GM19397 (cell line): ENCODE results near the gene PTPRD.
"Not testable (repeated sequence)": the region's sequence is repeated elsewhere in the genome, so short reads cannot be mapped to it uniquely, and the experiment has no call there.

ENCODE experiments used
- ATAC-seq: cut with Tn5 transposase; IDR thresholded peaks from one replicate; pipeline ENCODE4 v1.9.1; 2021; ENCODE audit warnings: mild to moderate bottlenecking, moderate library complexity; ENCODE audit not compliant: unreplicated experiment

Gene PTPRD

DNA sequence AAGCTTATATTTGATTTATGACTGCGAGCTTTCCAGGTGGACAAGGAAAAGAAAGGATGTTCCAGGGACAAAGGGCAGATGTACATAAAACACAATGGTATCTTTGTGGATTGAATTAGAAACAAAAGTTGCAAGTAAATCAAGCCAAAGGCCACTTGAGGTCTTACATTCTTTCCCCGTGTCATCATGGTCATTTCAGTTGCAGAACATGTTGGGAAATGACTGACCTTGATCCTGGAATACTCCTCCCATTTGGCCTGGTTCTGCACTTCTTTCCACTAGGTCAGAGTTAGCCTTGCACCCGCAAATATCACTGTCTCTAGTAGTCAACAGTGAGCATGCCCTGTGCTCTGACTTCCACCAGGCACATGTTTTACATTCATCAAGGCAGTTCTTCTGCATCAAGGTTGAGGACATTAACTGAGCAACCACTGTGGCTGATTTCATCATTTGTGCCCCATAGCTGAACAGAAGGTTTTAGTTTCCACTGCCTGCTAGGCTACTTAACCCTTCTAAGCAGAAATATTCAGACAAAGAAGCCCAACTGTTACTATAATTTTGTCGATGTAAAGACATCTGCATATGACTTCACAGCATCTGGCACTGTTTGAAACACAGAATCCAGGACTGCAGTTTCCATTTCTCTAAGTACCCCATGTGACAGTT is 1651.5 kb downstream of the PTPRD start:
- ATAC-seq = no peak

DNA sequence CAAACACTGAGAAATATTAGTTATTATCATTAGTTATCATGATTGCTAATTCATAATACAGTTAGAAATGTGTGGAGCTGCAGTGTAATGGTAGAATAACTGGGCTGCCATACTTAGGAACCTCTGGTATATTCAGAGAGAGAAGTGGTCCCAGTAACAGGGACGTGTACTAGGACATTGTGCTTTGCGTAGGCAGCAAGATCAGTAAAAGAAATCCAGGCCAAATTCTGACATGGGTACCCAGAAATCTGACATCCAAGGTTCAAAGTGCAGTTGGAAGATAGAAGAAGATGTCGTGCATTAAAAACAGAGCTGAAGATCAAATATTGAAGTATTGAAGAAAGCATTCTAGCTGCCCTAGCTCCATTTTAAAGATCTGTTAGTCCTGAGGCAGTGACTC is 1652.5 kb downstream of the PTPRD start:
- no peak for ATAC-seq

DNA sequence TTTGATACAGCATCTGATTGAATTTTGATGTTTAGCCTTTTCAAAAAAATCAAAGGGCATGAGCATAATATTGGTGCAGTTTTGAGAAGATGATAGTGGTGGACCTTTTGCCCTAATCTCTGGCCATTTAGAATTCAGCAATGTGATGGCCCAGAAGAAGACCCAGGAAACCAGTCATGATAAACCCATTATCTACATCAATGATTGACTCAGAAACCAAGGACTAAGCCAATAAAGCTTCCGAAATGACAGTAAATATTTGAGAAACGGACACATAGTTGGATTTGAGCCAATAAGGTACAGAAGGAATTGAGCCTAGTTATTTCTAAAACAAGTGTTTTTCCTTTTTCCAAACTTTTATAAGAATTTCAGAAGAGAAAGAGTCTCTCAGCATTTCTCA is 1654.4 kb downstream of the PTPRD start:
- no peak for ATAC-seq

DNA sequence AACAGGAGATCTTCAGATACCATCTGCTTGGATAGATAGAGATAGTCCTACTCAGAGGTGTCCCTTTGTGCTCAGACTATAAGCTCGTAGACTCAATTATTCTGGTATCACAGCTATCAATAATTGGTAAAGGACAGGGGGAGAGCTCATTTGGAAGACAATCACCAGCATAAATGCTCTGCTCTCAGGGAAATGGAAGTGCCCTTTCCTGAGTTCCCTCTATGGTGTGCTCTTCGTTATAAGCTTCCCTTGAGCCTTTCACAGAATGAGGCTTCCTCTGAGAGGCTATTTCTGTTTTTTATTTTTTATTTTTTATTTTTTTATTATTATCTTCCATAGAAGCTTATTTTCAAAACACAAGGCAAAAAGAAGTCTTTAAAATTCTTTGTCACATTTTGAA is 1657.5 kb downstream of the PTPRD start:
- no peak for ATAC-seq

DNA sequence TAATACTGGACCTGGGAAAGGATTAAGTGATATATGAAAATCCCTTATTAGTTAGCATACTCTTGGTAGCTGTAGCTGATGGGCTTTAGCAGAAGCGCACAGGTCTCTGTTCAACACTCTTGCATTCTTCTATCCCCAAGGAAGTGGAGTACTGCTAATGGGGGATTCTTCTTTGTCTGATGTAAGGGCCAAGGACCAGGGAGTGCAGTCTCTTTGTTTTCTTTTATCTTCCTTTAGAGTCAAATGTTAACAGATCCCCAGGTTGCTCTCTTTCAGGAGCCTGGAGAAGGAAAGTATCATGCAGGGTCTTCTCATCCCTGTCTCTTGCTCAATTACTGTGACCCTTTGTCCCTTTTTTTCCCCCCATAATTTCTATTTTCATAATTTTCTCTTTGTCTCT is 1666.3 kb downstream of the PTPRD start:
- ATAC-seq = no peak

DNA sequence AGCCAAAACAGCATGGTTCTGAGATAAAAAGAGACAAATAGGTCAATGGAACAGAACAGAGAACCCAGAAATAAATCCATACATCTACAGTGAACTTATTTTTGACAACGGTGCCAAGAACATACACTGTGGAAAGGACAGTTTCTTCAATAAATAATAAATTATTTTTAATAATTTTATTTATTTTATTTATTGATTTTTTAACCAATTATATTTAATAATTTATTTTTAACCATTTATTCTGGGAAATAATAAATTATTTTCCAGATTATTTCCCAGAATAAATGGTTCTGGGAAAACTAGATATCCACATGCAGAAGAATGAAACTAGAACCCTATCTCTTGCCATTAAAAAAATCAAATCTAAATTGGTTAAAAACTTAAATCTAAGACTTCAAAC is 1669.4 kb downstream of the PTPRD start:
- ATAC-seq = no peak

DNA sequence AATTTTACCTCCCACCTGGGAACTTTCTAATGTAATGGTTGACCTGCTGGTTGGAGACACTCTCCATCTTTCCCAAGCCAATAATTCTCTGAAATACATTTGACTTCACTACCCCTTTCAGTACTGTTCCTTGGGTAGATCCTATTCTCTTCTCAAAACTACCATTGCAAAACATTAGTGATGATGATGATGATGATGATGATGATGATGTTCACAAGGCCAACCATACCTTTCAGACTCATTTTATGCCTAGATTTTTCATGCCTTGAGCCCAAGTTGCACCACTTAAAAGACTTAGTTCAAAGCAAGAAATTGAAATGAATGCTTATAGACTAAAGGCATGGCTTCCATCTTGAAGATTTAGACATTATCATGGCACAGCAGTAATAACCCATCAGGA is 1672.2 kb downstream of the PTPRD start:
- ATAC-seq = no peak

DNA sequence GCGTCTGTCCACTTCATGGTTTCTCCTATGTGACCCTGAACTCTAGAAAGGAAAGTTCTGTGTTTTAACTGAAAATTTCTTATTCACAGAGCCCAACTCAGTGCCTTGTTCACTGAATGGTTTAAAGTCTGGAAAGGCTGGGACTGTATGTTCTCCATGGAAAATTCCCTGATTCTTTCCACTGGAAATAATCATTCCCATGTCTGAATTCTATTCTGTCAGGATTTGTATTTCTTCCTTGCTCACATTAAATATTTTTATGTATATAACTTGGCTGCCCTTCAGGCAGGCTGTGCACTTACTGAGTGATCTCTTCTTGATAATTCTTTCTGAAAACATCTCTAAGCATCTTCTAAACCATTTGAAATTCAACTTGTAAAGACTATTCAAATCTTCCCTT is 1686.3 kb downstream of the PTPRD start:
- no peak for ATAC-seq

DNA sequence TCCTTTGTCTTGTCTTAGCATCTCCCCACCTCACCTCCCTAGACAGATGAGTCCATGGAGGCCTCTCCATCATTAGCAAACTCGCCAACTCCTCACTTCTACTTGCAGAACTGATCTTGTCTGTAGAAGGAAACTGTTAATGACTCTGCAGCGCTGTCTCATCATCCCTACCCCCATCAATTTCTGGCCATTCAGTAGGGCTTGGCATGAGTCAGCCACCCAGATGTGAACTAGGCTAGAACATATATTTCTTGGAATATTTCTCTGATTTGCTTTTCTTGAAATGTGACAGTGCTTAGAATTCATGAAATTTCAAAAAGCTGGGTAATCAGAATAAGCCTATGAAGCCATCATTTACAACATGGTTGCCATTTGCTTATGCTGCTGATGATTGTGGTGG is 1688.2 kb downstream of the PTPRD start:
- ATAC-seq = no peak

DNA sequence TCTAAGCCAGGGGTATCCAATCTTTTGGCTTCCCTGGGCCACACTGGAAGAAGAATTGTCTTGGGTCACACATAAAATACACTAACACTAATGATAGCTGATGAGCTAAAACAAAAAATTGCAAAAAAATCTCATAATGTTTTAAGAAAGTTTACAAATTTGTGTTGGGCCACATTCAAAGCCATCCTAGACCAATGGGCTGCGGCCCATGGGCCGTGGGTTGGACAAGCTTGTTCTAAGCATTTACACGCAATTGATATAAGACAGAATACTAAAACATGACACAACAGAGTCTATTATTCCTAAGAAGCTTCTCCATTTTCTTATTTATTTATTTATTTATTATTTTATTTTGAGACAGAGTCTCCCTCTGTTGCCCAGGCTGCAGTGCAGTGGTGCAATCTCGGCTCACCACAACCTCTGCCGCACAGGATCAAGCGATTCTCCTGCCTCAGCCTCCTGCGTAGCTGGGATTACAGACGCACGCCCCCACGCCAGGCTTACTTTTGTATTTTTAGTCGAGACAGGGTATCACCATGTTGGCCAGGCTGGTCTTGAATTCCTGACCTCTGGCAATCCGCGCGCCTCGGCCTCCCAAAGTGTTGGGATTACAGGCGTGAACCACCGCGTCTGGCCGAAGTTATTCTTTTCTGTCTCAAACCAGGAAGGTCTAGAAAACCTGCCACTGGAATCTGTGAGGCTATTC is 1692.2 kb downstream of the PTPRD start:
- not testable (repeated sequence) for ATAC-seq

DNA sequence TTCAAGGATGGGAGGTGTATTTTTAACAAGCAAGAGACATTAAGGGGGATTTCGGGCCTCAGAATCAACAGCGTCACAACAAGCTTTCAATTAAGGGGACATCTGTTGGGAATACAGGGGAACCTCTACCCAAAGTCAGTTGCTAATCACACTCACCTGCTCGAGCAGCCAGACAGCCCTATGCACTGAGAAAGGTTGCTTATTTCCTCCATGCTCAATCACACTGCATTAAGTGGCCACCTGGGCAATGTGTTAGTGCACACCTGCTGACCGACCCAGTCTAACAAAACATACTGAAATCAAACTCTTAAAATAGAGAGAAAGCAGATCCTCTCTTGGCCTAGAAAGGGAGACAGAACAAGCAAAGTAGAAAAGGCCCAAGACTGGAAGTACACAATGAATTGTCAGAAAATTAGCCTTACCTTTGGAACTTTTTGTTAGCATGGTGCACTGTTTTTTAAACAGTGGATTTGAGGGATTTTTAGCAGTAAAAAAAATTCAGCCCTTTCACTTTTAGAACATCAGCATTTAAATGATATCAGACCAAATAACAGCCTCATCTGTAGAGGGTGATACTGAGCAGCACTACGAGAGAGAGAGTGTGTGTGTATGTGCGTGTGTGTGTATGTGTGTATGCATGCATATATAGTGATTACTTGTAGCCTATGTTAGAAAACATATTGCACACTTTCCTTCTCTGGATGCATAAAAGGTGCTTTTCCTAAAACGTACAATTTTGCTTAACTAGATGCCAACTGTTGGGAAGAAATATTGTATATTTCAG is 1694.7 kb downstream of the PTPRD start:
- ATAC-seq = no peak

DNA sequence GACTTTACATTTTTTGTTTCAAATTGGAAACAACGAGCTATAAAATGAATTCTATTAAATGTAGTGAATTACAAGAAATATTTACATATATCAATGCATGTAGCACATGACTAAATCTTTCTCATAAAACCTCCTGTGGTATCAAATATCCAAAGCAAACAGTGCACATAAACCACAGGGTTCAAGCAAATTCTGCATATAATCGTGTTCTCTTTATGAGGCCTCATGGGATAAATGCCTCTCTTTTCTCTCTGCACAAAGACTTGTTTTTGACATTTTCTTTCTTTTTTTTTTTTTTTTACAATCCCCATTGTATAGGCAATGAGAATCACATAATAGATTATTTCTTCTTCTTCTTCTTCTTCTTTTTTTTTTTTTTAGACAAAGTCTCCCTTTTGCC is 1696.0 kb downstream of the PTPRD start:
- ATAC-seq = no peak

DNA sequence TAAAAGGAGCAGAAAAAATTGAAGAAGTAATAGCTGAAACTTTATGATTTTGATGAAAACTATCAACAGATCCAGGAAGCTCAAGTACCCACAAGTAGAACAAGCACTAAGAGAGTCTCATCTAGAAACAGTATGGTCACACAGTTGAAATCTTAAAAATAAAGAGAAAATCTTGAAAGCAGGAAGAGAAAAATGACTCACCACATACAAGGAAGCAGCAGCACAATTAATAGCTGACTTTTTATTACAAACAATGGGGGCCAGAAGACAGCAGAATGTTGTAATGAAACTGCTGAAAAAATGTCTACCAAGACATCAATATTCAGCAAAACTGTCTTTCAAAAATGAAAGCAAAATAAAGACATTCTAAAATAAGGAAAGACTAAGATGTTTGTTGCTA is 1704.9 kb downstream of the PTPRD start:
- no peak for ATAC-seq

DNA sequence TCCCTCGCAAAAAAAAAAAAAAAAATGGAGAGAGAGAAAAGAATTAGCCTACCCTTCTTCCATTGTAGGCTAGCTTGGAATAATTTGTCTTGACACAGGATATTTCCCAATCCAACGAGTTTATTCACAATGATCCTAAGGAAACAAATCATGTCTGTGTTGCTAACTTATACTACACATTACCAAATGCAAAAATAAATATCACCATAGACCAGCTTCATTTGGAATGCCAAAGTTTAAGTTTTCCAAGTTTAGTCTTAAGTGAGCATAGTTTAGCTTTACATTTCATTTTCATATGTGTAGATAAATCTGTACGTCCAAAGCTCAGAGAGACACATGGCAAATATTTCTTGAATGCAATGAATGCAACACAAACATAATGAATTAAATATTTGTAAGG is 1707.1 kb downstream of the PTPRD start:
- no peak for ATAC-seq

DNA sequence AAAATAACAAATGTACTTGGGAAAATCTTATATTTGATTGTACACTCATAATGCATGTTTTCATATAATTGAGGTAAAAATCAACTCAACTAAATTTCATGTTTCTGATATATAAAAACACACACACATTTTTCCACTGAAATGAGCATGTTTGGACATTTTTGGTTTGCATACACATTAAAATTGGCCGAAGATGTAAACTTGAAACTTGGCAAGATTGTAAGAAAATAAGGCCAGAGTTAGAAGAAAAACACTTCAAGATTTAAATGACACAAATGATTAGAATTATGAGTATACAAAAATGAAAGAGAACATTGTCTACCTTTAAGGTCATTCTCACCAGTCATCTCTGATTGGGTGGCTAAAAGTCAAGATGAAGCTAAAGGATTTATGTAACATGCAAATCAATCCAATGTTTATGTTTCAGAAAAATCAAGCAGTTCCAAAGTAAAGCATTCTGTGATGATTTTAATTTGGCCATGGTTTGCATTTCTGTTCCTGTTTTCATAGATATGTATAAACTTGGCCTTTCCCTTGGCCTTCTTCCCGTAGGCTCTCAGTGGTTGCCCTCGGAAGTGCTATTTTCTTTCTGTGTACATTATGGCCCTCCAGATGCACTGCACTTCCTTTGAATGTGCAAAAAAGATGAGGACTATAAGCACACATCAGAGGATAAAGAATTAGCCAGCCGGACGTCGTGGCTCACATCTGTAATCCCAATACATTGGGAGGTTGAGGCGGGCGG is 1707.9 kb downstream of the PTPRD start:
- ATAC-seq = no peak

DNA sequence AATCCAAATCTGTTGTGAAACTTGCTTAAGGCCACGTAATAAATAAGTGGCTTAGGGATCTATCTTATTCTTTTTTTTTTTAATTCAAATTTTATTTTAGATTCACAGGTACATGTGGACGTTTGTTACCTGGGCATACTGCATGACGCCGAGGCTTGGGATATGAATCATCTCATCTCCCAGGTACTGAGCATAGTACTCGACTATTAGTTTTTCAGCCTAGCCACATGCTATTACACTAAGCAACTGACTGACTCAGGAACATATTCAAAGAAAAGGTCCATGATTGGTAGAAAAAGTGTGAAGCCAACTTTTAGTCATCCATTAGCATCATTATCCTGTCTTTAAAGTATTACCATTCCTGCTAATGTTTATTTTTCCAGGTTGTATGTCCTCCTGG is 1709.7 kb downstream of the PTPRD start:
- ATAC-seq = no peak

DNA sequence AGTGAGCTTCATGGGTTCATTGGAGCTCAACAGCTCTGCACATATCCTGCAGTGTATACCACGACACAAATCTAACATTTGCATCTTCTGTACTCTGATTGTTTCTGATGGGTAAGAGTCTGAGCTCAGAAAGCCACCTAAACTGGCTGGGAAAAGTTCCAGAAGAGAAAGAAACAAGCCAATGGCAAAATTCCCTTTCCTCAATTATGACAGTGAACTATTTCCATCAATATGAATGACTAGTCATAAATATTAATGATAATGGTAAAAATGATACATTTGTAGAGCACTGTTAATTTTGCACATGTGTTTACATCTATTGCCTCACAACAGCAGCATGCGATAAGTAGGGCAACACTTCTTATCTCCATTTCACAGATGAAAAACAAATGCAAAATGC is 1711.7 kb downstream of the PTPRD start:
- no peak for ATAC-seq

DNA sequence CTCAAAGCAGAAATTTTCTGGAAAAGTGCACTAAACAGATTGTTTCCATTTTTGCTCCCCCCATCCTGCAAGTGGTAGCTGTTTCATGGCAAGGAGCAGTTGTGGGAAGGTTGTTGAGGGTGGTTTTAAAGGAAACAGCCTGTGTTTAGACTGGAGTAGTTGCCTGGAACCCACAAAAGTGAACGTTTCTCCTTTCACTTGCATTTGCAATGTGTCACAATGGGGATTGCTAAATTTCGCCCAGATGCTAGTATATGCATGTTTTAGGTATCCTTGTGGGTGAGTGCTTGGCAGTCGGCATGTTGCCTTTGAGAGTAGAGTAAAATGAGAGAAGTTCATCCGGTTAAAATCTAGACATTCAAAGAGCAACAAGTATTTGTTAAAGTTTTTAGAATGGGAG is 1713.3 kb downstream of the PTPRD start:
- ATAC-seq = no peak

DNA sequence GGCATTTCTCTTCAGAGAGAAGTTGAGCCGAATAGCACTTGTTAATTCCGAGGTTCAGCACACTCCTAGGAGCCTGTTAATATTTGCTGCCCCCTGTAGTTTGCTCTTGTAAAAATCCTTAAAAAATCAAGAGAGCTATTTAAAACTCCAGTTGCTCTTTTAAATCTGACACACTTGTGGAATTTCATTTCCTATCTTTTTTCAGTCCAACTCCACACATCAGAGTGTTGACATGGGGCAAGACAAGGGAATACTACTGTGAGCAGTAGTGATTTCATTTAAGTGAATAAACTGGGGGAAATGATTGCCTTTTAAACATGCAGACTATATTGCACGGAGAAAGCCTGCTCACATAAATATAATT is 1717.0 kb downstream of the PTPRD start:
- no peak for ATAC-seq

DNA sequence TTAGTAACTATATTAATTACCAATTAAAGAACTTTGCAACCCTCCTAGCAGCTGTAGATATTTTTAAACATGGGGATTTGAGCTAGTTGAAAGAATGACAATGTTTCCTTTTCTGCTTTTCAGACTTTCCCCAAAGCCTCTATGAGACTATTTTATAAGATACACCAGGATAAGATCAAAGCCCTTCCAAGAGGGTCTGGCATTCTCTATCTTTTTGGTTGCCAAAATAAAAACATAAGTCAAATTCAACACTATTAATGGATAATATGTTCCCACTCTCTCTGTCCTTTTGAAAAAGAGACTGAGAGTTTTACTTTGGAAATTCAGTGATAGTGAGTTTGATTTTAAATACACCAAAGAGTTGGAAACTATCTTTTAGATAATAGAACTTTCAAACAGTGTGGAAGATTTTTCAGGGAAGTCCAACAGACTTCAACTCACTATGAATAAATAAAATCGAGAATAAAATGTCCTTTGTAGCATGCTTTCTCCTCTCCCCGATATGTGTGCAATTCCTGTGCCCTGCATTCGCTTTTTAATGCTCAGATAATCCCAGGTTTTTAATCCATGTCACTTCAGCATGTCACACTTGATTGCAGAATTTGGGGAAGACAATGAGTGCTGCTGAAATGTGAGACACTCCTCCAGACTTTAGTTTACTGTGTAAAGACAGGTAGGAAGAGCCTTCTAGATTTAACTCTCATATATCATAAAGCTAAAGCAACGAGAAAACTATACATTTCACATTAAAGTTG is 1717.5 kb downstream of the PTPRD start:
- no peak for ATAC-seq

DNA sequence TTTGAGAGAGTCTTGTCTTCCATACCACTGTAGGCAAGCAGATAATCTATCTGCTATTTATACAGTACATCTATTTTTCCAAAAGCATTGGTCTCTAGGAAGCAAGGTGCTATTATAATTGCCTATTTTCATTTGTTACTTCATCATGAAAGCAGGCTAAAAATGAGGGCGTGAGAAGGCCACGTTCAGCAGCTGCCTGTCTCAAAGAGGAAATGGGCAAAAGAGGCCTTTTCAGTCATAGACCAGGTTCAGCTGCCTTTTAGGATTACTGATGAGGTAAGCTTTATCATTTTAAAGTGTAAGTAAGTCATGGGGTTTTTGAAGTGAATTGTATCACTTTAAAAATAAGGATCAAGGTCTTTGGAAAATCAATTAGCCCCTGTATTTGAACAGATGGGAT is 1722.1 kb downstream of the PTPRD start:
- no peak for ATAC-seq
